ENCODE measurements around the gene KDM4F. TPM values are rescaled to one million over a fixed set of nuclear protein-coding genes. Genes with fewer than 3 reads are reported as not detected.

Gene KDM4F
- total RNA-seq, 1 experiment from 2014 or later = not detected

DNA sequence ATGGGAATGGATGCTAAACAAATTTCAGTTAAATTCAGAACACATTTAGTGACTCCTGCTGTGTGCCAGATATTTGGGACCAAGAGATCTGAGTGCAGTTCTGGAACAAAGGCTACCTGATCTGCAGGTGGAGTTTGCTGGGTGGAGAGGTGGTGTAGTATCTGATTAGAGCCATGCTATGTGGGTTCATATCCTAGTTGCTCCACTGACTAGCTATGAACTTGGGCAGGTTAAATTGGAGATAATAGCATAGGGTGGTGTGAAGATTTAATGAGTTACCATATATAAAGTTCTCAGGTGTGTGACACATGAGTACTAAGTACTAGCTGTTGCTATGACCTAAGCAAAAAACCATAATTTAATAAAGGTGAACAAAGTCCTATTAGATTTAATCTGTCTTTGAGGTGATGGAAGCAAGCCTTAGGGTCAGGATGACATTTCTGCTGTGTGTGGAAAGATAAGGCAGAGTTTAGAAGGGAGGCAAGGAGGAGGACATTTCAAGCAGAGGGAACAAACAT, 42.5 kb downstream of the KDM4F start:
- no peak for DNase-seq (ENCODE audit: low read depth)

DNA sequence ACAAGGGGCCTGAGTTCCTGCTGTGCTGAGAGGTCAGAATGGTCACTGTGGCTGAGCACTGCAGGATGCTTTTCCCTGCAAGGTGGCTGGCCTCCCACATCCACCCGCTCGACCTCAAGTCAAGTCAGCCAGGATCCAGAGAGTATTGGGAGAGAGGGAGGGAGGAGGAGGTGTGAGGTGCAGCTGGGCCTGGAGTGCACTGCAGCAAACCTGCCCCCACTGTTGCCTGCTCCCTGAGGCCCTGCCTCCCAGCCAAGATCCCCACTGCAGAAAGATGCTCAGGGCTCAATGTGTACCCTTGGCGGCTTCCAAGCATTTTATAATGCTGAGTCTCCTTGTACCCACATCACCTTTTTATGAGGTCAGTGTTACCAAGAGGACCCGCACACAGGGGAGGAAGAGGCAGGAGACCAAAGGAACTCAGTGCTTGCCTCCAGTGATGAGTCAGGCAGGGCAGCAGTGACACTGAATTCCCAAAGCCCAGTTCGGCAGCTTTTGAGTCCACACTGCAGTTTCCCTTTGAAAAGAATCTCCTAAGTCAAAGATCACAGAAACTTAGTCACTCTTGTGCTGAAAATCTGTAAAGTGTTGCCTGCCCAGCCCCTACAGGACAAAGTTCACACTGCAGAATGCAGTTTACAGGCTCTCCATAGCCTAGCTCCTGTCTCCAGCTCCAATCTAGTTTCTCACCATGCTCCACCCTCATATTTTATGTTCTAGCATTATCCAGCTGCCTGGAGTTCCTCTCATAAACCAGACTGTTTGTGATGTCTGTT, 43.5 kb downstream of the KDM4F start:
- DNase-seq (ENCODE audit: low read depth) = peak; percentile 88

DNA sequence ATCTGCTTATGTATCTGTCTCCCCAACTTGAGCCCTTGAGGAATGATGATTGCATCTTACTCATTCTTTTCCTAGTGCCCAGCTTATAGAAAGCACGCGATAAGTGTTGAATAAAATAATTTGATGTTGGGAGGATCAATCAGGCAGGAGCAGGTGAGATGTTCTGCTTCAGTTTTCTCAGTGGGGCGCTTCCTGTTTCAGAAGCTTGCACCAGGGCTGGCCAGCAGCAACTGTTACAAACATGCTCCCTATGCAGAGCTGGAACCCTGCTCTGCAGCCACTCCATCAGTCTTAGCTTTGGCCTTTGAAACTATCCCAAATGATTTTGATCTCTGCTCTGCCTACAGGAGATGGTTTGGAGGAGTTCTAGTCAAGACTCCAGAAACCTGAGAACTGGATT, 44.3 kb downstream of the KDM4F start:
- no peak for DNase-seq (ENCODE audit: low read depth)

DNA sequence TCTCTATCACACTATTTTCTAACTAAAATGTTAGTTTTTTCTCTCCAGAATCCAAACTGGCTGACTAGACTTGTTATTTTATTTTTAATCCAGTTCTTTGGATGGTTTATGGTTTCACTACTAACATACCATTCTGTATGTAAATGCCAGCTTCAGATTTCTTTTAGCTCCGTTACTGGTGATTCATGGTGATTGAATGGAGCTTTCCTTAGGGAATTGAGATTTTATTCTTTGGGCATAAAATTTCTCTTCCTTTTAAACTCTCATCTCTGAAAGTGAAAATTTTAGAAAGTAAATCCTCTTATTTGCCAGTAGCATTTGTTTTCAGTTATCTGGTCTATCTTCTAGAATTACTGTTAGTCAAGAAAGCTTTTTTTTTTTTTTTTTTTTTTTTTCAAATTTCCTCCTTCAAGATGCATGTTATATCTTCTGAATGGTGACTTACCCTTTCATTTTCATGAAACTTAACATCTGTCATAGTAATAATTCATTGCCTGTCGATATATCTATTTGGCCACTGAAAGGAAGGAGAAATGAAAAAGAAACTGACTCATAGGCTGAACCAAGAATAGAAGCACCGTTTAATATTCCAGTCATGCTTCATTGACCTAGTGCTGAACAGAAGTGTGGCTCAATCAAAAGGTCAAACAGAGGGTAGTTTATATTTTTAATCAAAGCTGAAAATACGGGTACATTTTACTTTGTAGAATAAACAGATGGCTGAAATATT, 46.8 kb downstream of the KDM4F start:
- peak; percentile 50 for DNase-seq (ENCODE audit: low read depth)

DNA sequence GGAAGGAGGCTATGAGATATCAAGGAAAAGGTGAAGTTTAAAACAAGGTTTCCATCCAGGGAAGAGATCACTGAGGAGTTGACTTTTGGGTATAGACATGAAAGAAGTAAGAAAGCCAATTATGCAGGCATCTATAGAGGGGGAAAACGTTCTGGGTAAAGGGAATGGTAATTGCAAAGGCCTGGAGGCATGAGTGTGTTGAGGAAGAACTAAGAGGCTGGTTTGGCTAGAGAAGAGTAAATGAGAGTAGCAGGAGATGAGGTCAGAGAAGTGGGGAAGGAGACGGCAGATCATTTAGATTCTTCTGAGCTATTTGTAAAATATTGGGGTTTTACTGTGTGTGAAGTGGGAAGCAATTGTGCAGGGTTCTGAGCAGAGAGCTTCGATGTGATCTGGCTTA, 48.0 kb downstream of the KDM4F start:
- no peak for DNase-seq (ENCODE audit: low read depth)

DNA sequence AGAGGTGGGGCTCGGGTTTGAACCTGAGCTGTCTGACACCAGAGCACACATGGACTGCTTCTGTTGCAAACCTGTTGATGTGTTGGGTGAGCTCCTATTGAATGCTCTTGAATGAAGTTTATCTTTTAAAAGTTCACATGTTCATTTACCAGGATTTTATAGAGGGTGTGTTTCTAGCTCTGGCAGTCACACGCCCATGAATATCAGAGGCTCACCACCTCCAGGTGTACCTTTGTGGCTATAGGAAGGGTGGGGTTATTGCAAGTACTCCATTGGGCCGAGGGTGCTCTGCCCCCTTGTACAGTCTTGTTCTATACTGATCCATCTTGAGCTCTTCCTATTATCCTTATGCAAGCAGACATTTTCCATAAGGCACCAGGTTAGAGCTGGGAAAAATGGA, 49.6 kb downstream of the KDM4F start:
- no peak for DNase-seq (ENCODE audit: low read depth)

DNA sequence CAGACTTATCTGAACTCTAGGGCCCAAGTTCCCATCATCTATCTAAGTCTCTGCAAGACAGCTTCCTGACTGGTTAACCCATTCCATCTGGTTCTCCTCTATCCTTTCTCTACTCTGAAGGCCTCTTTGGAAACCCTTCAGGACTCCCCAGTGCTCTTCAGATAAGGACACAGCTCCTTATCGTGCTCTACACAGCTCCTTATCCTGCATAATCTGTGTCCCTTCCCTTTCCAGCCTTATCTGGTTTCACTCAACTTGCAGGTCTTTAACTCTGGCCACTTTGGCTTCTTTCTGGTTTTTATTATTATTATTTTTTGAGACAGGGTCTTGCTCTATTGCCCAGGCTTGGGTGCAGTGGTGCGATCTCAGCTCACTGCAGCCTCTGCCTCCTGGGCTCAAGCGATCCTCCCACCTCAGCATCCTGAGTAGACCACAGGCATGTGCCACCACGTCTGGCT, 51.0 kb downstream of the KDM4F start:
- DNase-seq (ENCODE audit: low read depth) = no peak

Other genes with a start within 250 kb of the KDM4F start
- 61.0 and 65.2 TPM in 2 replicates for gene CWC15, start 75.9 kb upstream of the KDM4F start, total RNA-seq (2014; rRNA removed; shearing (Covaris generic))
- 1.4 and 4.3 TPM in 2 replicates for gene KDM4D, start 75.7 kb upstream of the KDM4F start, total RNA-seq (2014; rRNA removed; shearing (Covaris generic))
- gene KDM4E, start 24.2 kb upstream of the KDM4F start, total RNA-seq (2014; rRNA removed; shearing (Covaris generic)) = not detected in 2 replicates
- 12.8 and 25.3 TPM in 2 replicates for gene SRSF8, start 17.5 kb downstream of the KDM4F start, total RNA-seq (2014; rRNA removed; shearing (Covaris generic))
- 12.5 and 19.0 TPM in 2 replicates for gene ENDOD1, start 40.4 kb downstream of the KDM4F start, total RNA-seq (2014; rRNA removed; shearing (Covaris generic))
- gene SESN3, start 181.8 kb downstream of the KDM4F start, total RNA-seq (2014; rRNA removed; shearing (Covaris generic)) = 0.44 and 0.52 TPM in 2 replicates

All from M059J (cell line).